ENCODE measurements around the gene SLC8A1. TPM values are rescaled to one million over a fixed set of nuclear protein-coding genes. Genes with fewer than 3 reads are reported as not detected.

The SLC8A1 gene
- total RNA-seq, 1 experiment from 2014 or later, result not detected

GRCh38 chr2:40213619-40214018, 238.3 kb downstream of the SLC8A1 start:
- Histone ChIP-seq H2AFZ (ENCODE audit: low read length) (no peak overlapping the region), H4K20me1 (ENCODE audit: insufficient read depth, low read depth, low read length) (no peaks in the 10 kb centered on the region), H3K27me3 (ENCODE audit: low read length) (no peaks in the 10 kb centered on the region), H3K9me3 (ENCODE audit: low read length) (no peaks in the 10 kb centered on the region), H3K4me1 (ENCODE audit: low read length) (peaks cover 8% of the 10 kb centered on the region), H3K27ac (ENCODE audit: low read length) (no peak overlapping the region), H3K79me2 (ENCODE audit: low read length) (no peaks in the 10 kb centered on the region), H3K9ac (ENCODE audit: low read length) (no peak overlapping the region), H3K9me2 (replicated peaks; ENCODE audit: insufficient read depth, low read length) (no peaks in the 10 kb centered on the region), H3K36me3 (ENCODE audit: insufficient read depth, low read length) (no peaks in the 10 kb centered on the region), H3K4me2 (ENCODE audit: low read depth, low read length, poor library complexity, severe bottlenecking) (no peak overlapping the region), H3K4me3 (ENCODE audit: low read length) (no peak overlapping the region)
- no peak for DNase-seq

GRCh38 chr2:40213071-40213470, 238.8 kb downstream of the SLC8A1 start:
- H3K4me3 ChIP-seq (ENCODE audit: low read length), result no peak overlapping the region
- H3K79me2 ChIP-seq (ENCODE audit: low read length), result no peaks in the 10 kb centered on the region
- H3K9me3 ChIP-seq (ENCODE audit: low read length), result no peaks in the 10 kb centered on the region
- H4K20me1 ChIP-seq (ENCODE audit: insufficient read depth, low read depth, low read length), result no peaks in the 10 kb centered on the region
- H3K4me2 ChIP-seq (ENCODE audit: low read depth, low read length, poor library complexity, severe bottlenecking), result no peak overlapping the region
- no peak for DNase-seq
- peaks cover 8% of the 10 kb centered on the region for H3K4me1 ChIP-seq (ENCODE audit: low read length)
- H2AFZ ChIP-seq (ENCODE audit: low read length), result no peak overlapping the region
- no peak overlapping the region for H3K9ac ChIP-seq (ENCODE audit: low read length)
- H3K27me3 ChIP-seq (ENCODE audit: low read length), result no peaks in the 10 kb centered on the region
- H3K27ac ChIP-seq (ENCODE audit: low read length), result no peak overlapping the region
- no peaks in the 10 kb centered on the region for H3K9me2 ChIP-seq (replicated peaks; ENCODE audit: insufficient read depth, low read length)
- no peaks in the 10 kb centered on the region for H3K36me3 ChIP-seq (ENCODE audit: insufficient read depth, low read length)

GRCh38 chr2:40210968-40211353, 240.9 kb downstream of the SLC8A1 start:
- no peak for DNase-seq
- no peak overlapping the region for H3K27ac ChIP-seq (ENCODE audit: low read length)
- no peaks in the 10 kb centered on the region for H3K36me3 ChIP-seq (ENCODE audit: insufficient read depth, low read length)
- no peak overlapping the region for H3K9ac ChIP-seq (ENCODE audit: low read length)
- H4K20me1 ChIP-seq (ENCODE audit: insufficient read depth, low read depth, low read length), result no peaks in the 10 kb centered on the region
- no peaks in the 10 kb centered on the region for H3K79me2 ChIP-seq (ENCODE audit: low read length)
- no peaks in the 10 kb centered on the region for H3K9me3 ChIP-seq (ENCODE audit: low read length)
- no peak overlapping the region for H2AFZ ChIP-seq (ENCODE audit: low read length)
- H3K9me2 ChIP-seq (replicated peaks; ENCODE audit: insufficient read depth, low read length), result no peaks in the 10 kb centered on the region
- H3K4me2 ChIP-seq (ENCODE audit: low read depth, low read length, poor library complexity, severe bottlenecking), result no peak overlapping the region
- peaks cover 8% of the 10 kb centered on the region for H3K4me1 ChIP-seq (ENCODE audit: low read length)
- H3K27me3 ChIP-seq (ENCODE audit: low read length), result no peaks in the 10 kb centered on the region
- no peak overlapping the region for H3K4me3 ChIP-seq (ENCODE audit: low read length)

GRCh38 chr2:40210344-40210967, 241.4 kb downstream of the SLC8A1 start:
- H3K27me3 ChIP-seq (ENCODE audit: low read length), result no peaks in the 10 kb centered on the region
- no peak overlapping the region for H3K4me2 ChIP-seq (ENCODE audit: low read depth, low read length, poor library complexity, severe bottlenecking)
- H3K4me1 ChIP-seq (ENCODE audit: low read length), result peaks cover 8% of the 10 kb centered on the region
- no peaks in the 10 kb centered on the region for H3K36me3 ChIP-seq (ENCODE audit: insufficient read depth, low read length)
- H2AFZ ChIP-seq (ENCODE audit: low read length), result no peak overlapping the region
- H3K4me3 ChIP-seq (ENCODE audit: low read length), result no peak overlapping the region
- H3K27ac ChIP-seq (ENCODE audit: low read length), result no peak overlapping the region
- no peak overlapping the region for H3K9ac ChIP-seq (ENCODE audit: low read length)
- no peaks in the 10 kb centered on the region for H3K9me2 ChIP-seq (replicated peaks; ENCODE audit: insufficient read depth, low read length)
- no peak for DNase-seq
- H3K79me2 ChIP-seq (ENCODE audit: low read length), result no peaks in the 10 kb centered on the region
- no peaks in the 10 kb centered on the region for H4K20me1 ChIP-seq (ENCODE audit: insufficient read depth, low read depth, low read length)
- no peaks in the 10 kb centered on the region for H3K9me3 ChIP-seq (ENCODE audit: low read length)

DNA sequence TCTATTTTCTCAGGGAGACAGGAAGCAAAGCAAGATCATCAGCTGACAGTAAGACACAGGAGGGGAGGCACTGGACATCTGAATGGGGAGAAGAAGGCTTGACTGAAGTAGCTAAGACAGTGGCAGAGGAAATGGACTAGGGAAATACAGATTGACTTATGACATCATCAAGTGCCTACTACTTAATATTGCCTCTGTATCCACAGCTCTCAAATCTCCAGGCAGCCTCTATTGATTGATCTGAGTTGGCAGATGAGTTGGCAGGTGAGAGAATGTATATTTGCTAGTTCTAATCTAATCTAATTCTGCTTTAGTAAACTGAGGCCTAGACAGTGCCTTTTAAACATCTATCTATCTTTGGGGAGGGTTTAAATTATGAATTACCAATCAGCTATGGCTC, 242.1 kb downstream of the SLC8A1 start:
- no peak overlapping the region for H3K27ac ChIP-seq (ENCODE audit: low read length)
- no peak overlapping the region for H3K9ac ChIP-seq (ENCODE audit: low read length)
- DNase-seq, result no peak
- H3K27me3 ChIP-seq (ENCODE audit: low read length), result no peaks in the 10 kb centered on the region
- no peak overlapping the region for H3K4me3 ChIP-seq (ENCODE audit: low read length)
- H4K20me1 ChIP-seq (ENCODE audit: insufficient read depth, low read depth, low read length), result no peaks in the 10 kb centered on the region
- H3K4me2 ChIP-seq (ENCODE audit: low read depth, low read length, poor library complexity, severe bottlenecking), result no peak overlapping the region
- H3K4me1 ChIP-seq (ENCODE audit: low read length), result peaks cover 8% of the 10 kb centered on the region
- H3K9me2 ChIP-seq (replicated peaks; ENCODE audit: insufficient read depth, low read length), result no peaks in the 10 kb centered on the region
- H2AFZ ChIP-seq (ENCODE audit: low read length), result no peak overlapping the region
- H3K36me3 ChIP-seq (ENCODE audit: insufficient read depth, low read length), result no peaks in the 10 kb centered on the region
- H3K9me3 ChIP-seq (ENCODE audit: low read length), result no peaks in the 10 kb centered on the region
- no peaks in the 10 kb centered on the region for H3K79me2 ChIP-seq (ENCODE audit: low read length)

DNA sequence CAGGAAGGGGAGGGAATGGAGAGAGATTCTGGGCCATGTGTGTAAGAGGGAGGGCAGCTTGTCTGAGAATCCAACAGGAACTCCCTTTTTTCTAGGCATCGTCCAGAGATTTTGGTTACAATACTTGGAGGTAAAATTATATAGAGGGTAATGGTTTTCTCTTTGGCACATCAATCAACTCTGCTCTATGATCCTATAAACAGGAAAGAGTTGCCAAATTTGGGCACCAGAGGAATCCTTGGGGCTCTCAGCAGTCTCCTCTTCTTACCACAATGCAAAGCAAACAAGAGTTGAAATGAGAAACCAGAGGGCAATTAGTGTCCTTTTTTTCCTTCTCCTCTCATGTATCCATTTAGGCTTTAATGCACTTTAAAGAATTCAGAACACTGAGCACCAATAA, 243.4 kb downstream of the SLC8A1 start:
- no peak for DNase-seq
- Histone ChIP-seq H3K4me3 (ENCODE audit: low read length) (no peak overlapping the region), H4K20me1 (ENCODE audit: insufficient read depth, low read depth, low read length) (no peaks in the 10 kb centered on the region), H2AFZ (ENCODE audit: low read length) (no peak overlapping the region), H3K9me3 (ENCODE audit: low read length) (no peaks in the 10 kb centered on the region), H3K4me2 (ENCODE audit: low read depth, low read length, poor library complexity, severe bottlenecking) (no peak overlapping the region), H3K36me3 (ENCODE audit: insufficient read depth, low read length) (no peaks in the 10 kb centered on the region), H3K27me3 (ENCODE audit: low read length) (no peaks in the 10 kb centered on the region), H3K27ac (ENCODE audit: low read length) (no peak overlapping the region), H3K4me1 (ENCODE audit: low read length) (peaks cover 8% of the 10 kb centered on the region), H3K9me2 (replicated peaks; ENCODE audit: insufficient read depth, low read length) (no peaks in the 10 kb centered on the region), H3K79me2 (ENCODE audit: low read length) (no peaks in the 10 kb centered on the region), H3K9ac (ENCODE audit: low read length) (no peak overlapping the region)

DNA sequence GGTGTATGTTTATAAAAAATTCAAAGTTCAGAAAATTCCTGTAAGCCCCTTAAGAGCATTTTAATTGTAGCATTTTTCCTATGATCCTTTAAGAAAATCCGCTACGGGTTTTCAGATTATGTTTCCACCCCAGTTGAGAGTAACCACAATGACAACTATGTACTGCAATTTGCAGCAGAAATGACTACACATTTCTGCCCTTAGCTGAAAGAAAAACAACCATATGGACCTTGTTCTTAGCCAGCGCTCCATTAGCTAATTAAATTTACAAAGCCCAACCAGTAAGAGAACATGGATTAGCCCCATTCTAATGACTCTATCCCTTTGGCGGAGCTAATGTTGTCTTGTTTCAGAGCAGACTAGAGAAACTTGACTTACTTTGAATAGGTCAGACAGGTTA, 247.6 kb downstream of the SLC8A1 start:
- Histone ChIP-seq H3K9ac (ENCODE audit: low read length) (no peak overlapping the region), H3K4me3 (ENCODE audit: low read length) (no peak overlapping the region), H3K27me3 (ENCODE audit: low read length) (no peaks in the 10 kb centered on the region), H3K79me2 (ENCODE audit: low read length) (no peaks in the 10 kb centered on the region), H3K9me3 (ENCODE audit: low read length) (no peaks in the 10 kb centered on the region), H4K20me1 (ENCODE audit: insufficient read depth, low read depth, low read length) (no peaks in the 10 kb centered on the region), H2AFZ (ENCODE audit: low read length) (no peak overlapping the region), H3K4me1 (ENCODE audit: low read length) (no peaks in the 10 kb centered on the region), H3K4me2 (ENCODE audit: low read depth, low read length, poor library complexity, severe bottlenecking) (no peak overlapping the region), H3K36me3 (ENCODE audit: insufficient read depth, low read length) (no peaks in the 10 kb centered on the region), H3K27ac (ENCODE audit: low read length) (no peak overlapping the region), H3K9me2 (replicated peaks; ENCODE audit: insufficient read depth, low read length) (no peaks in the 10 kb centered on the region)
- no peak for DNase-seq

DNA sequence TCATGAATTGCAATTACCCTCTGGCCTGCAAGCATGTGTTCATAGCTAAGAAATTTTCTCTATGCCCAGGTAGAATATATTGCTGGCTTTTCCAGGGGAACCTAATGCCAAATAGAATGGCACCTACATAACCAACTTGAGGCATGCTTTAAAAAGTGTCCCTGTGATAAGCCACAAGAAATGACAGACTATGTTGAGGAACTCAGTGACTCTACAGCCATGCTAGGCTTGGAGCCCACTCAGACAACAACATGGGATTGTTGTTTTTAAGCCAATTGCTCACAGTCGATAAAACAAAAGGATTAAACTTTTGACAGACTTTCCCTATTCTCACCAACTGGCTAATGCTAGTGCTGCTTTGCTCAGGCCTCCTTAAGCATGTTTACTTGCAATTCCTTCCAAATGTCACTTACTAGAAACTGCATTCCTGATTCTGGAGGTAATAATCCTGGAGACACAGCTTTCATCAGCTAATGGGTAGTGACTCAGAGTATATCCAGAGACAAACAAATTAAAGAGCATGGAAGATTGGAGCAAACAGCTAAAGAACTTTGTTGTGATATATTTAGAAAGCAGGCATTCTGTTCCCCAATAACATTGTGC, 249.0 kb downstream of the SLC8A1 start:
- Histone ChIP-seq H4K20me1 (ENCODE audit: insufficient read depth, low read depth, low read length) (no peaks in the 10 kb centered on the region), H3K9ac (ENCODE audit: low read length) (no peak overlapping the region), H3K4me1 (ENCODE audit: low read length) (no peaks in the 10 kb centered on the region), H3K9me3 (ENCODE audit: low read length) (no peaks in the 10 kb centered on the region), H3K27me3 (ENCODE audit: low read length) (no peaks in the 10 kb centered on the region), H3K4me3 (ENCODE audit: low read length) (no peak overlapping the region), H3K4me2 (ENCODE audit: low read depth, low read length, poor library complexity, severe bottlenecking) (no peak overlapping the region), H2AFZ (ENCODE audit: low read length) (no peak overlapping the region), H3K9me2 (replicated peaks; ENCODE audit: insufficient read depth, low read length) (no peaks in the 10 kb centered on the region), H3K36me3 (ENCODE audit: insufficient read depth, low read length) (no peaks in the 10 kb centered on the region), H3K27ac (ENCODE audit: low read length) (no peak overlapping the region), H3K79me2 (ENCODE audit: low read length) (no peaks in the 10 kb centered on the region)
- DNase-seq, result no peak
